Activated CD8-positive, alpha-beta memory T cell treated with anti-CD3 and anti-CD28 coated beads, Interleukin-2, amount 10 ng/mL, durations not matched to agents 7 days and 5 days (primary cell): ENCODE results near the gene GTF3A. TPM values are rescaled to one million over a fixed set of nuclear protein-coding genes. Genes with fewer than 3 reads are reported as not detected.

Experiments
- ATAC-seq: fragments of 150-1000 bp; cut with Tn5 transposase; one replicate; pipeline ENCODE4 v1.10.0; 2021; ENCODE audit warnings: moderate library complexity
- CTCF ChIA-PET: fragments of 350-600 bp; sonication (Branson Sonifier 250); formaldehyde crosslinking; loops from one replicate; lab custom pipeline; 2021; ENCODE audit warnings: antibody characterized with exemption; lab: Charles Lee
- DNase-seq: peaks from one replicate; pipeline ENCODE4 v3.0.0-alpha.2; 2020
- H3K27ac Mint-ChIP-seq: one replicate; pipeline ENCODE4 v1.8.0; 2021; ENCODE audit warnings: mild to moderate bottlenecking, mixed read lengths
- H3K27me3 Mint-ChIP-seq: one replicate; pipeline ENCODE4 v1.8.0; 2021; ENCODE audit warnings: mixed read lengths
- H3K36me3 Mint-ChIP-seq: one replicate; pipeline ENCODE4 v1.8.0; 2021; ENCODE audit warnings: mild to moderate bottlenecking, mixed read lengths
- H3K4me1 Mint-ChIP-seq: one replicate; pipeline ENCODE4 v1.8.0; 2021; ENCODE audit warnings: mixed read lengths
- H3K4me3 Mint-ChIP-seq: one replicate; pipeline ENCODE4 v1.8.0; 2021; ENCODE audit warnings: mild to moderate bottlenecking, moderate library complexity, mixed read lengths
- H3K9me3 Mint-ChIP-seq: one replicate; pipeline ENCODE4 v1.8.0; 2022; ENCODE audit warnings: low read depth, mixed read lengths
- total RNA-seq, 2 experiments: library from RNA; stranded (reverse); gene quantifications; one replicate each; pipeline ENCODE4 v1.2.3, GENCODE V29; 2021

The GTF3A gene
- total RNA-seq, 2 experiments from 2014 or later: 189 to 225 TPM

GRCh38 chr13:27411341-27411740 is 13.1 kb upstream of the GTF3A start:
- Mint-ChIP-seq H3K27me3 (peaks cover 58% of the 10 kb centered on the region), H3K27ac (no peak overlapping the region), H3K9me3 (no peaks in the 10 kb centered on the region), H3K4me1 (peaks cover 3% of the 10 kb centered on the region), H3K36me3 (no peaks in the 10 kb centered on the region), H3K4me3 (no peak overlapping the region)
- ATAC-seq (no peak), DNase-seq (no peak)
- CTCF ChIA-PET: interaction anchor here (1.5 to 2.0 kb wide), 3 partner anchors 13 to 415 kb away, joined by 3 to 6 read pairs (median 4); partner anchors contain the start of gene GTF3A

- no peak for DNase-seq
- H3K9me3 Mint-ChIP-seq: no peaks in the 10 kb centered on the region
- H3K4me1 Mint-ChIP-seq: peaks cover 6% of the 10 kb centered on the region
- no peaks in the 10 kb centered on the region for H3K36me3 Mint-ChIP-seq
- CTCF ChIA-PET: interaction anchor here (0.8 kb wide), 1 partner anchor 412 kb away, joined by 3 read pairs; no protein-coding TSS in a partner anchor
- no peak overlapping the region for H3K4me3 Mint-ChIP-seq
- peaks cover 35% of the 10 kb centered on the region for H3K27me3 Mint-ChIP-seq
- H3K27ac Mint-ChIP-seq: no peak overlapping the region
- no peak for ATAC-seq
Observed at GRCh38 chr13:27415116-27415515, 9.3 kb upstream of the GTF3A start.

- no peaks in the 10 kb centered on the region for H3K36me3 Mint-ChIP-seq
- no peak overlapping the region for H3K27ac Mint-ChIP-seq
- H3K9me3 Mint-ChIP-seq: no peaks in the 10 kb centered on the region
- H3K4me3 Mint-ChIP-seq: no peak overlapping the region
- H3K27me3 Mint-ChIP-seq: peaks cover 7% of the 10 kb centered on the region
- DNase-seq (no peak), ATAC-seq (no peak)
- H3K4me1 Mint-ChIP-seq: peaks cover 18% of the 10 kb centered on the region
- CTCF ChIA-PET: no interaction called here
Observed at GRCh38 chr13:27419328-27419727, 5.1 kb upstream of the GTF3A start.

- Mint-ChIP-seq H3K4me3 (no peak overlapping the region), H3K9me3 (no peaks in the 10 kb centered on the region), H3K27me3 (no peaks in the 10 kb centered on the region), H3K4me1 (peaks cover 22% of the 10 kb centered on the region), H3K27ac (no peak overlapping the region), H3K36me3 (peaks cover 3% of the 10 kb centered on the region)
- DNase-seq (no peak), ATAC-seq (no peak)
- CTCF ChIA-PET: interaction anchor here (0.9 kb wide), 1 partner anchor 20 kb away, joined by 4 read pairs; no protein-coding TSS in a partner anchor
Observed at GRCh38 chr13:27421101-27421871, 3.1 kb upstream of the GTF3A start.

GRCh38 chr13:27423333-27423732 is 1.1 kb upstream of the GTF3A start:
- peaks cover 41% of the 10 kb centered on the region for H3K4me1 Mint-ChIP-seq
- CTCF ChIA-PET: no interaction called here
- no peak for ATAC-seq
- no peaks in the 10 kb centered on the region for H3K9me3 Mint-ChIP-seq
- no peaks in the 10 kb centered on the region for H3K27me3 Mint-ChIP-seq
- H3K27ac Mint-ChIP-seq: peak overlapping the region; percentile 84
- DNase-seq: no peak
- H3K36me3 Mint-ChIP-seq: peaks cover 20% of the 10 kb centered on the region
- peak overlapping the region; percentile 86 for H3K4me3 Mint-ChIP-seq

- H3K36me3 Mint-ChIP-seq: peaks cover 27% of the 10 kb centered on the region
- peaks cover 40% of the 10 kb centered on the region for H3K4me1 Mint-ChIP-seq
- no peaks in the 10 kb centered on the region for H3K9me3 Mint-ChIP-seq
- H3K27me3 Mint-ChIP-seq: no peaks in the 10 kb centered on the region
- H3K4me3 Mint-ChIP-seq: peak overlapping the region; percentile 86
- ATAC-seq (no peak), DNase-seq (peak; percentile 47)
- peak overlapping the region; percentile 97 for H3K27ac Mint-ChIP-seq
- CTCF ChIA-PET: interaction anchor here (1.0 to 3.4 kb wide), 12 partner anchors 14 to 528 kb away, joined by 3 to 39 read pairs (median 4); partner anchors contain the start of genes LNX2 and MTIF3
Observed at GRCh38 chr13:27425158-27425917, 919 bp downstream of the GTF3A start.

GRCh38 chr13:27425918-27426630 is 1.7 kb downstream of the GTF3A start:
- peak overlapping the region; percentile 86 for H3K4me3 Mint-ChIP-seq
- peaks cover 46% of the 10 kb centered on the region for H3K4me1 Mint-ChIP-seq
- H3K9me3 Mint-ChIP-seq: no peaks in the 10 kb centered on the region
- H3K36me3 Mint-ChIP-seq: peaks cover 34% of the 10 kb centered on the region
- CTCF ChIA-PET: interaction anchor here (1.0 to 3.4 kb wide), 13 partner anchors 12 to 527 kb away, joined by 3 to 39 read pairs (median 4); partner anchors contain the start of genes LNX2, MTIF3 and POLR1D
- ATAC-seq (peak; percentile 71), DNase-seq (peak; percentile 91)
- H3K27me3 Mint-ChIP-seq: no peaks in the 10 kb centered on the region
- peak overlapping the region; percentile 97 for H3K27ac Mint-ChIP-seq

- Mint-ChIP-seq H3K36me3 (peaks cover 48% of the 10 kb centered on the region), H3K27me3 (no peaks in the 10 kb centered on the region), H3K4me3 (peak overlapping the region; percentile 86), H3K4me1 (peaks cover 60% of the 10 kb centered on the region), H3K27ac (peak overlapping the region; percentile 97), H3K9me3 (no peaks in the 10 kb centered on the region)
- CTCF ChIA-PET: interaction anchor here (1.3 to 3.0 kb wide), 4 partner anchors 16 to 194 kb away, joined by 4 to 24 read pairs (median 10); partner anchors contain the start of genes MTIF3 and POLR1D
- DNase-seq: no peak
- no peak for ATAC-seq
Observed at GRCh38 chr13:27427641-27428040, 3.2 kb downstream of the GTF3A start.

GRCh38 chr13:27428160-27428559 is 3.7 kb downstream of the GTF3A start:
- H3K36me3 Mint-ChIP-seq: peaks cover 53% of the 10 kb centered on the region
- ATAC-seq (no peak), DNase-seq (no peak)
- H3K27me3 Mint-ChIP-seq: no peaks in the 10 kb centered on the region
- H3K4me1 Mint-ChIP-seq: peaks cover 61% of the 10 kb centered on the region
- peak overlapping the region; percentile 83 for H3K27ac Mint-ChIP-seq
- H3K4me3 Mint-ChIP-seq: peak overlapping the region; percentile 36
- CTCF ChIA-PET: interaction anchor here (1.3 kb wide), 1 partner anchor 22 kb away, joined by 4 read pairs; the partner anchor contains the start of gene MTIF3
- H3K9me3 Mint-ChIP-seq: no peaks in the 10 kb centered on the region

- Mint-ChIP-seq H3K4me1 (peaks cover 46% of the 10 kb centered on the region), H3K27ac (peak overlapping the region; percentile 71), H3K27me3 (no peaks in the 10 kb centered on the region), H3K36me3 (peaks cover 70% of the 10 kb centered on the region), H3K4me3 (peak overlapping the region; percentile 13), H3K9me3 (no peaks in the 10 kb centered on the region)
- no peak for ATAC-seq
- CTCF ChIA-PET: interaction anchor here (0.8 to 1.0 kb wide), 2 partner anchors 15 to 70 kb away, joined by 3 read pairs; no protein-coding TSS in a partner anchor
- no peak for DNase-seq
Observed at GRCh38 chr13:27432180-27432579, 7.8 kb downstream of the GTF3A start.

- peak overlapping the region; percentile 13 for H3K4me3 Mint-ChIP-seq
- H3K27me3 Mint-ChIP-seq: no peaks in the 10 kb centered on the region
- CTCF ChIA-PET: interaction anchor here (0.6 to 1.0 kb wide), 3 partner anchors 14 to 1208 kb away, joined by 3 read pairs; no protein-coding TSS in a partner anchor
- DNase-seq (no peak), ATAC-seq (no peak)
- H3K4me1 Mint-ChIP-seq: peaks cover 41% of the 10 kb centered on the region
- no peaks in the 10 kb centered on the region for H3K9me3 Mint-ChIP-seq
- peaks cover 67% of the 10 kb centered on the region for H3K36me3 Mint-ChIP-seq
- peak overlapping the region; percentile 71 for H3K27ac Mint-ChIP-seq
Observed at GRCh38 chr13:27432611-27433210, 8.3 kb downstream of the GTF3A start.

- DNase-seq (no peak), ATAC-seq (no peak)
- H3K27me3 Mint-ChIP-seq: no peaks in the 10 kb centered on the region
- H3K9me3 Mint-ChIP-seq: no peaks in the 10 kb centered on the region
- H3K4me3 Mint-ChIP-seq: no peak overlapping the region
- CTCF ChIA-PET: interaction anchor here (0.7 kb wide), 1 partner anchor 76 kb away, joined by 4 read pairs; no protein-coding TSS in a partner anchor
- peaks cover 44% of the 10 kb centered on the region for H3K4me1 Mint-ChIP-seq
- peak overlapping the region; percentile 3 for H3K27ac Mint-ChIP-seq
- H3K36me3 Mint-ChIP-seq: peaks cover 67% of the 10 kb centered on the region
Observed at GRCh38 chr13:27437126-27437525, 12.7 kb downstream of the GTF3A start.
